ENCODE results near the gene FSTL4.
"Not testable (repeated sequence)": the region's sequence is repeated elsewhere in the genome, so short reads cannot be mapped to it uniquely, and the experiment has no call there.

Gene FSTL4

DNA sequence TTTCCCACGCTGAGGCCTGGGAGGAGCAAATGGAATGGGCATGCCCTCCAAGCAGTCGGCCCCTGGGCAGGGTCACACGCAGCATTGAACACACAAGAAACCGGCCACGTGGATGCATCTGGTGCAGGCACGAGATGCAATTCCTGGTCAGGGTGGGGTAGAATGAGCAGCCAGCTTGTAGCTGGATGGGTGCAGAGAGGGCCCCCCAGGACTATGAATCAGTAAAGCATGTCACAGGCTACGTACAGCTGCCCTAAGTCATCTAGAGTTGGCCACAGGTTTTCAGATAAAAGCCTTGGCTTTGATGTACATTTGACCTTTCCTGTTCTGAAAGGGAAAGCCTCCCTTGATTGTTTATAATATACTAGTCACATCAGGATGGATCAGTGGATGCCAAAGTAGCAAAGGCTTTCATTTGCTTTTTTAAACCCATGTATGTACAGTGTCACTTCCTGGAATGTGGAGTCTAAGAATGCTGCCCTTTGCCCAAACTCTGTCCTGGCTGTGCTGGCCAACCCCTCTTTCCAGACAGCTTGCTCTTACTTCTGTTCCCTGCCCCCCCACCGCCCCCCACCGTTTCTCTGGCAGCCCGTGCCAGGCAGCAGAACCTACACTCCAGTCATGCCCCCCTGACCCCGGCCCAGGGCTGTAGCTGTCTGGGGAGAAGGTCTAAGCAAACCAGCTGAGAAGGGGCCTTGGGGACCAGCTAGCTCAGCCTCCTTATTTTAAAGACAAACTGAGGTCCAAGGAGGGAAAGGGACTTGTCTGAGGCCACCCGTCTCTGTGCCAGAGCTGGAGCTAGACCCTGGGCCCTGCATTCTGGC lies 391.3 kb downstream of the FSTL4 start:
- DNase-seq (ENCODE audit: low spot score), result no peak
- Mint-ChIP-seq H3K4me1 (ENCODE audit: low read depth) (no peaks in the 10 kb centered on the region), H3K4me3 (no peak overlapping the region), H3K36me3 (ENCODE audit: low read depth) (no peaks in the 10 kb centered on the region), H3K27ac (no peak overlapping the region), H3K9me3 (no peaks in the 10 kb centered on the region), H3K27me3 (ENCODE audit: low read depth) (no peaks in the 10 kb centered on the region)

DNA sequence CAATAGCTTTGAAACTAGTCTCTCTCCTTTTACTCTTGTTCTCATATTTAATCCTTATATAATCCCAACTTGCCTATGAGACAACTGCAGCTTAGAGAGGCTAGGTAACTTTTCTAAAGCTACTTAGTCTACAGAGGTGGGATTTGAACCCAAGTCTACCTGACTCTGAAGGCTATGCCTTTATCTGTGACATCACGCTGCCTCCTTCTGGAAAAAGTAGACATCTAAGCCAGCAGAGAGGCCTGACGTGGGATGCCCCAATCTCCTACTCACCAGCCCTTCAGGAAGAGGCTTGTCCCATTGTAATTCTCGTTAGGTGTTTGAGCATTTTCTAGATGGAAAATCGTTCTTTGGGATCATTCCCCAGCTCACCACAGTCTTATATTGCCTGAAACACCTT lies 393.0 kb downstream of the FSTL4 start:
- no peaks in the 10 kb centered on the region for H3K36me3 Mint-ChIP-seq (ENCODE audit: low read depth)
- H3K27ac Mint-ChIP-seq, result no peak overlapping the region
- H3K27me3 Mint-ChIP-seq (ENCODE audit: low read depth), result no peaks in the 10 kb centered on the region
- DNase-seq (ENCODE audit: low spot score), result no peak
- no peaks in the 10 kb centered on the region for H3K4me1 Mint-ChIP-seq (ENCODE audit: low read depth)
- no peak overlapping the region for H3K4me3 Mint-ChIP-seq
- no peaks in the 10 kb centered on the region for H3K9me3 Mint-ChIP-seq

GRCh38 chr5:133216138-133216537 lies 396.2 kb downstream of the FSTL4 start:
- H3K27ac Mint-ChIP-seq; H3K9me3 Mint-ChIP-seq; H3K4me1 Mint-ChIP-seq (ENCODE audit: low read depth); H3K4me3 Mint-ChIP-seq; H3K27me3 Mint-ChIP-seq (ENCODE audit: low read depth); DNase-seq (ENCODE audit: low spot score); H3K36me3 Mint-ChIP-seq (ENCODE audit: low read depth): not testable (repeated sequence)

GRCh38 chr5:133214153-133214820 lies 398.1 kb downstream of the FSTL4 start:
- H3K9me3 Mint-ChIP-seq, result no peaks in the 10 kb centered on the region
- DNase-seq (ENCODE audit: low spot score), result no peak
- H3K4me1 Mint-ChIP-seq (ENCODE audit: low read depth), result no peaks in the 10 kb centered on the region
- H3K36me3 Mint-ChIP-seq (ENCODE audit: low read depth), result no peaks in the 10 kb centered on the region
- H3K4me3 Mint-ChIP-seq, result no peak overlapping the region
- H3K27ac Mint-ChIP-seq, result no peak overlapping the region
- no peaks in the 10 kb centered on the region for H3K27me3 Mint-ChIP-seq (ENCODE audit: low read depth)

DNA sequence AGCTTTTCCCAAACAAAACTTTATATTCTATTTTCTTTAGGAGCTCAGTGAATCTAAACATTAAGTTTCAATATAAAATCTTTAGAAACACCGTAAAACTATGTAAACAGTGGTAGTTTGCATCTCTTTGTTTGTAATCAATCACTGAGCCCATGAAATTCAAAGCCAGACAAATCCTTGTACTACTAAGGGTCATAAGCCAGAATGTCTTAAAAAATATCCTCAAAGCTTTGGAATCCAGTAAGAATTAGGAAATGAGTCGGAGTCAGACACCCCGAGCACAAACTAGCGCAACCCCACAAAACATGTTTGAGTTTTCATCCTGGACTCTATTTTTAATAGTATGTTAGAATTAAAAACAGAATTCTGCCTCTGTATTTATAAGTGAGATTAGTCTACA lies 406.7 kb downstream of the FSTL4 start:
- Mint-ChIP-seq H3K4me1 (ENCODE audit: low read depth) (no peaks in the 10 kb centered on the region), H3K4me3 (no peak overlapping the region), H3K27me3 (ENCODE audit: low read depth) (peaks cover 10% of the 10 kb centered on the region), H3K27ac (no peak overlapping the region), H3K36me3 (ENCODE audit: low read depth) (no peaks in the 10 kb centered on the region), H3K9me3 (no peaks in the 10 kb centered on the region)
- DNase-seq (ENCODE audit: low spot score), result no peak

GRCh38 chr5:133205204-133205603 lies 407.1 kb downstream of the FSTL4 start:
- no peak overlapping the region for H3K4me3 Mint-ChIP-seq
- no peak for DNase-seq (ENCODE audit: low spot score)
- no peaks in the 10 kb centered on the region for H3K9me3 Mint-ChIP-seq
- H3K27ac Mint-ChIP-seq, result no peak overlapping the region
- H3K27me3 Mint-ChIP-seq (ENCODE audit: low read depth), result peaks cover 10% of the 10 kb centered on the region
- no peaks in the 10 kb centered on the region for H3K36me3 Mint-ChIP-seq (ENCODE audit: low read depth)
- H3K4me1 Mint-ChIP-seq (ENCODE audit: low read depth), result no peaks in the 10 kb centered on the region

GRCh38 chr5:133203317-133204305 lies 408.7 kb downstream of the FSTL4 start:
- no peaks in the 10 kb centered on the region for H3K9me3 Mint-ChIP-seq
- no peak for DNase-seq (ENCODE audit: low spot score)
- H3K27me3 Mint-ChIP-seq (ENCODE audit: low read depth), result peaks cover 6% of the 10 kb centered on the region
- no peaks in the 10 kb centered on the region for H3K4me1 Mint-ChIP-seq (ENCODE audit: low read depth)
- no peak overlapping the region for H3K27ac Mint-ChIP-seq
- no peak overlapping the region for H3K4me3 Mint-ChIP-seq
- no peaks in the 10 kb centered on the region for H3K36me3 Mint-ChIP-seq (ENCODE audit: low read depth)

GRCh38 chr5:133202066-133202665 lies 410.2 kb downstream of the FSTL4 start:
- Mint-ChIP-seq H3K27ac (no peak overlapping the region), H3K9me3 (no peaks in the 10 kb centered on the region), H3K27me3 (ENCODE audit: low read depth) (no peaks in the 10 kb centered on the region), H3K36me3 (ENCODE audit: low read depth) (no peaks in the 10 kb centered on the region), H3K4me3 (no peak overlapping the region), H3K4me1 (ENCODE audit: low read depth) (no peaks in the 10 kb centered on the region)
- no peak for DNase-seq (ENCODE audit: low spot score)

DNA sequence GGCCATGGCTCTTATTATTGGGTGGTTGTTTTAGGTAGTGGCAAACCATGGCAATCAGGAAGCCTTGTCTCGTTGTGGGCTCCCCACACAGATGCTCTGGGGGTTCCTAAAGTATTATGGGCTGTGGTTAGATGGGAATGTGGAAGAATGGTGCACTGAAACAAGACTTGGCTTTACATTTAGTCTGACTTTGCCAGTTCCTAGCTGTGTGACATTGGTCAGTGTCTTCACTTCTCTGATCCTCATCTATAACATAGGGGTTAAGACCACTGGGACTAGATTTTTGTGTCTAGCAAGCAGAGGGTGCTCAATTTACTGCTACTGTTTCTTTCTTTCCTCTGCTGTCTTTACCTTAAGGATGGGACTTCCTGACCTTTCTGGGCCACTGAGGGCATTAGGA lies 411.0 kb downstream of the FSTL4 start:
- no peak for DNase-seq (ENCODE audit: low spot score)
- Mint-ChIP-seq H3K4me3 (no peak overlapping the region), H3K27ac (no peak overlapping the region), H3K36me3 (ENCODE audit: low read depth) (no peaks in the 10 kb centered on the region), H3K27me3 (ENCODE audit: low read depth) (no peaks in the 10 kb centered on the region), H3K4me1 (ENCODE audit: low read depth) (no peaks in the 10 kb centered on the region), H3K9me3 (no peaks in the 10 kb centered on the region)

GRCh38 chr5:133200256-133200655 lies 412.1 kb downstream of the FSTL4 start:
- H3K27ac Mint-ChIP-seq, result no peak overlapping the region
- no peaks in the 10 kb centered on the region for H3K4me1 Mint-ChIP-seq (ENCODE audit: low read depth)
- DNase-seq (ENCODE audit: low spot score), result no peak
- no peaks in the 10 kb centered on the region for H3K27me3 Mint-ChIP-seq (ENCODE audit: low read depth)
- H3K9me3 Mint-ChIP-seq, result no peaks in the 10 kb centered on the region
- no peak overlapping the region for H3K4me3 Mint-ChIP-seq
- H3K36me3 Mint-ChIP-seq (ENCODE audit: low read depth), result no peaks in the 10 kb centered on the region

DNA sequence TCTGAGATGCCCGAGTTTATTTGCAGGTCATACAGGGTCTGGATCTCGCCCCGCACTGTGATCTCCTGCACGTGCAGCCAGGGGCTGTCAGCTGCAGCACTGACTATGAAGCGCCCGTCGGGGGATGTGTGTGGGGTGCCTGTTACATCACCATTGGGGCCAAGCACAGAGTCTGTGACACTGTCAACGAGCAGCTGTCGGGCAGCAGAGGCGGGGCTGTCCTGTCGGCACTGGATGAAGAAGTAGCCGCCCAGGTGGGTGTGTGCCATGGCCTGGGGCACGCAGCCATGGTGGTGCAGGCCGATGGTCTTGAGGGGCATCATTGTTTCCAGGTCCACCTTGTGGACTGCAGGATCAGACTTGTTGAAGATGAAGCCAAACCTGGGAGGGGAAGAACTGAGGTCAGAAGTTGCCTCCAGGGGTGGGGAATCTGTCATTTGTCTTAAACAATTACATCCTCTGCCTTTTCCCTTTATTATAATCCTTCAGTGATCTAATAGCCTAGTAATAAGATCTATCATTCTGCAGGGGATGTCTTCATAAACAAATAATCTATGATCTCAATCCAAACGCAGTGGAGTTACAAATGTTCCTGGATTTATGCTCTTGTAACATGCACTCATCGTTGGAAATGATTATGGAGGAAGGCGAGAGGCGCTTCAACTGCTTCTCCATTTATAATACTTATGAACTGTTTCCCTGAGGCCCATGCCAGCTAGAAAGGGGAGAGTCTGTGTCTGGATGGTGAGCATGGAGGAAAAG lies 412.7 kb downstream of the FSTL4 start:
- no peak overlapping the region for H3K27ac Mint-ChIP-seq
- no peak overlapping the region for H3K4me3 Mint-ChIP-seq
- no peak for DNase-seq (ENCODE audit: low spot score)
- no peaks in the 10 kb centered on the region for H3K27me3 Mint-ChIP-seq (ENCODE audit: low read depth)
- H3K9me3 Mint-ChIP-seq, result no peaks in the 10 kb centered on the region
- no peaks in the 10 kb centered on the region for H3K36me3 Mint-ChIP-seq (ENCODE audit: low read depth)
- no peaks in the 10 kb centered on the region for H3K4me1 Mint-ChIP-seq (ENCODE audit: low read depth)

GRCh38 chr5:133198511-133198910 lies 413.8 kb downstream of the FSTL4 start:
- no peak overlapping the region for H3K27ac Mint-ChIP-seq
- H3K4me3 Mint-ChIP-seq, result no peak overlapping the region
- H3K9me3 Mint-ChIP-seq, result no peaks in the 10 kb centered on the region
- no peaks in the 10 kb centered on the region for H3K36me3 Mint-ChIP-seq (ENCODE audit: low read depth)
- H3K4me1 Mint-ChIP-seq (ENCODE audit: low read depth), result no peaks in the 10 kb centered on the region
- no peaks in the 10 kb centered on the region for H3K27me3 Mint-ChIP-seq (ENCODE audit: low read depth)
- DNase-seq (ENCODE audit: low spot score), result no peak

- Mint-ChIP-seq H3K4me3 (no peak overlapping the region), H3K27me3 (ENCODE audit: low read depth) (no peaks in the 10 kb centered on the region), H3K4me1 (ENCODE audit: low read depth) (no peaks in the 10 kb centered on the region), H3K27ac (no peak overlapping the region), H3K9me3 (no peaks in the 10 kb centered on the region), H3K36me3 (ENCODE audit: low read depth) (no peaks in the 10 kb centered on the region)
- no peak for DNase-seq (ENCODE audit: low spot score)
Observed at GRCh38 chr5:133196441-133197085, 415.8 kb downstream of the FSTL4 start.

All from T-helper 2 cell treated with Interferon-gamma antibody and Interleukin-4, amounts not matched to agents 5 μg/mL and 100 μg/mL, for 36 hours (primary cell).